Endothelial cell of umbilical vein (primary cell): Measurements from ENCODE around the gene CLDN5.

Experiments used
- CTCF ChIP-seq, 2 donors: IDR thresholded peaks; 1 replicate in 1 of 2; 2 replicates in 1 of 2; pipeline ENCODE4 v1.5.1; 2011; ENCODE audit warnings: low read length in 2 of 2, mild to moderate bottlenecking in 2 of 2, moderate library complexity in 2 of 2, control low read depth in 1 of 2, inconsistent platforms in 1 of 2, low read depth in 1 of 2; ENCODE audit not compliant: insufficient read depth in 1 of 2; ENCODE audit errors: extremely low read depth in 1 of 2
- EZH2 ChIP-seq: IDR thresholded peaks from 2 replicates; pipeline ENCODE4 v1.6.1; 2012; ENCODE audit warnings: borderline replicate concordance, low read depth, mild to moderate bottlenecking, moderate library complexity, low read length, inconsistent platforms; ENCODE audit not compliant: severe bottlenecking
- MYC ChIP-seq: IDR thresholded peaks from one replicate; pipeline ENCODE4 v1.6.1; 2011; ENCODE audit warnings: mild to moderate bottlenecking, low read depth, low read length
- POLR2A ChIP-seq: IDR thresholded peaks from 2 replicates; pipeline ENCODE4 v1.6.1; 2012; ENCODE audit warnings: low read depth, mild to moderate bottlenecking, control low read depth, low read length

- no peak for TF ChIP-seq CTCF (IDR thresholded peaks at IDR 0.05; ENCODE audit: extremely low read depth in 1 of 2, insufficient read depth in 1 of 2, low read depth in 1 of 2, low read length in 2 of 2)
- no peak for TF ChIP-seq POLR2A
- no peak for TF ChIP-seq MYC
- TF ChIP-seq EZH2 = no peak
Measured at GRCh38 chr22:19504900-19505734, 19.1 kb downstream of the CLDN5 start.
